Measurements from ENCODE around the gene APOC1. TPM values are rescaled to one million over a fixed set of nuclear protein-coding genes. Genes with fewer than 3 reads are reported as not detected.
A peak's percentile ranks its signal among the peaks of the same experiment; 100 is the strongest.
"Not testable (repeated sequence)": the region's sequence is repeated elsewhere in the genome, so short reads cannot be mapped to it uniquely, and the experiment has no call there.

APOC1 gene
- total RNA-seq, 1 experiment from 2014 or later, result 86.5 TPM

GRCh38 chr19:44911896-44912295 lies 2.5 kb upstream of the APOC1 start:
- DNase-seq (ENCODE audit: low spot score); H3K9me3 Mint-ChIP-seq; H3K27ac Mint-ChIP-seq; H3K4me3 Mint-ChIP-seq; H3K27me3 Mint-ChIP-seq (ENCODE audit: low read depth); ATAC-seq: not testable (repeated sequence)
- POLR2A ChIA-PET, result interaction anchor here (0.7 to 1.5 kb wide), 2 partner anchors 43 to 214 kb away, joined by 3 to 5 read pairs; partner anchors contain the start of gene CLPTM1
- peak; percentile 89 for TF ChIP-seq ZNF121 (CRISPR knock-in tag; IDR thresholded peaks at IDR 0.05)
- CTCF ChIA-PET, result interaction anchor here (0.9 to 1.5 kb wide), 6 partner anchors 8 to 255 kb away, joined by 3 to 8 read pairs (median 3); partner anchors contain the start of gene CLPTM1
- peaks cover 10% of the 10 kb centered on the region for H3K36me3 Mint-ChIP-seq
- H3K4me1 Mint-ChIP-seq, result peaks cover 37% of the 10 kb centered on the region

GRCh38 chr19:44912854-44913253 lies 1.6 kb upstream of the APOC1 start:
- no peaks in the 10 kb centered on the region; the same call in 1 of the 2 replicates for H3K27me3 Mint-ChIP-seq (ENCODE audit: low read depth)
- peaks cover 35% of the 10 kb centered on the region for H3K4me1 Mint-ChIP-seq
- H3K9me3 Mint-ChIP-seq, result no peaks in the 10 kb centered on the region
- no peak overlapping the region; the same call in 1 of the 2 replicates for H3K4me3 Mint-ChIP-seq
- H3K27ac Mint-ChIP-seq, result peak overlapping the region; percentile 69
- no peak for DNase-seq (ENCODE audit: low spot score)
- CTCF ChIA-PET, result interaction anchor here (0.6 to 1.4 kb wide), 5 partner anchors 9 to 204 kb away, joined by 3 to 6 read pairs (median 3); no protein-coding TSS in a partner anchor
- ATAC-seq, result no peak
- POLR2A ChIA-PET, result interaction anchor here (1.2 kb wide), 1 partner anchor 64 kb away, joined by 8 read pairs; no protein-coding TSS in a partner anchor
- TF ChIP-seq GABPB1 (CRISPR knock-in tag; IDR thresholded peaks at IDR 0.05) (peak; percentile 91), ZNF121 (CRISPR knock-in tag; IDR thresholded peaks at IDR 0.05) (peak; percentile 55; the same call in 1 of the 2 replicates), MAX (CRISPR knock-in tag; IDR thresholded peaks at IDR 0.05) (no peak)
- H3K36me3 Mint-ChIP-seq, result peaks cover 10% of the 10 kb centered on the region

GRCh38 chr19:44913512-44914432 lies 636 bp upstream of the APOC1 start:
- not testable (repeated sequence) for DNase-seq (ENCODE audit: low spot score); H3K27me3 Mint-ChIP-seq (ENCODE audit: low read depth); ATAC-seq; H3K36me3 Mint-ChIP-seq; H3K9me3 Mint-ChIP-seq
- peak overlapping the region; percentile 98 for H3K4me3 Mint-ChIP-seq
- TF ChIP-seq ZNF121 (CRISPR knock-in tag; IDR thresholded peaks at IDR 0.05), result 0 out of 2 replicates have a peak, but pooled peaks have one; percentile 38
- H3K27ac Mint-ChIP-seq, result peak overlapping the region; percentile 99
- POLR2A ChIA-PET, result interaction anchor here (1.2 to 1.4 kb wide), 2 partner anchors 41 to 65 kb away, joined by 3 to 8 read pairs; no protein-coding TSS in a partner anchor
- H3K4me1 Mint-ChIP-seq, result peaks cover 33% of the 10 kb centered on the region
- CTCF ChIA-PET, result interaction anchor here (0.6 to 1.6 kb wide), 5 partner anchors 9 to 203 kb away, joined by 3 to 7 read pairs (median 5); no protein-coding TSS in a partner anchor

- ChIA-PET CTCF (no interaction called here), POLR2A (no interaction called here)
- Mint-ChIP-seq H3K27ac (no peak overlapping the region), H3K4me3 (no peak overlapping the region), H3K9me3 (peaks cover 4% of the 10 kb centered on the region; the same call in 1 of the 2 replicates), H3K27me3 (ENCODE audit: low read depth) (peaks cover 26% of the 10 kb centered on the region), H3K4me1 (peaks cover 17% of the 10 kb centered on the region), H3K36me3 (peaks cover 2% of the 10 kb centered on the region)
- no peak for DNase-seq (ENCODE audit: low spot score)
- no peak for ATAC-seq
- TF ChIP-seq GABPB1 (CRISPR knock-in tag; IDR thresholded peaks at IDR 0.05), result peak; percentile 95
- TF ChIP-seq ATF3 (CRISPR knock-in tag; conservative IDR thresholded peaks at IDR 0.05), result no peak
Observed at GRCh38 chr19:44924243-44924725, 9.9 kb downstream of the APOC1 start.

GRCh38 chr19:44925114-44925891 lies 10.9 kb downstream of the APOC1 start:
- ATAC-seq (no peak), DNase-seq (ENCODE audit: low spot score) (no peak)
- Mint-ChIP-seq H3K4me1 (peaks cover 17% of the 10 kb centered on the region), H3K27ac (no peak overlapping the region; the same call in 1 of the 2 replicates), H3K9me3 (peaks cover 4% of the 10 kb centered on the region; the same call in 1 of the 2 replicates), H3K4me3 (no peak overlapping the region), H3K36me3 (peaks cover 2% of the 10 kb centered on the region), H3K27me3 (ENCODE audit: low read depth) (peaks cover 35% of the 10 kb centered on the region)
- ChIA-PET POLR2A (interaction anchor here (1.0 kb wide), 1 partner anchor 10 kb away, joined by 6 read pairs; no protein-coding TSS in a partner anchor), CTCF (interaction anchor here (0.9 to 1.5 kb wide), 3 partner anchors 10 to 27 kb away, joined by 3 to 5 read pairs (median 3); partner anchors contain the start of gene APOE)
- no peak for TF ChIP-seq AFF4 (CRISPR knock-in tag; IDR thresholded peaks at IDR 0.05; ENCODE audit: borderline replicate concordance)
- peak; percentile 98 for TF ChIP-seq GABPB1 (CRISPR knock-in tag; IDR thresholded peaks at IDR 0.05)
